Measurements from ENCODE around the gene HIP1R. TPM values are rescaled to one million over a fixed set of nuclear protein-coding genes. Genes with fewer than 3 reads are reported as not detected.
A peak's percentile ranks its signal among the peaks of the same experiment; 100 is the strongest.

The HIP1R gene
- total and polyA plus RNA-seq, 2 of the 13 experiments (the other 11 are each of a cell fraction or from before 2014, with no cell fraction given): 18.4 to 25.5 TPM

DNA sequence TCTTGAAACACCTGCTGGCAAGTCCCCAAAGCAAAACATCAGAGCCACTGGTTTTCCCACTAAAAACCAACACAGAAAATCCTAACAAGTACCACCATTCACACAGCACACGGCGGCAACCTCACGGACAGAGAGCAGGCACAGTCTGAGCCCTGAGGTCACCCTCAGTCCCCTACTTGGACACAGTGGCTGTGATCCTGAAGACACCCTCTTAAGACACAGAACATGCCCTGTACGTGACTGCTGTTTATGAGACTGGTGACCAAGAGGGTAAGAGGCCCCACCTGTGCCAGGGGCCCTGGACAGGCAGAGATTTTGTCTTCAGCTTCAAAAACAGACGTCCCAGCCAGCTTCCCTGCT, 29.6 kb downstream of the HIP1R start:
- FAIRE-seq (no peak), ATAC-seq (no peak), DNase-seq (ENCODE audit: low spot score) (no peak)
- no peak overlapping the region for H3K9ac ChIP-seq (ENCODE audit: insufficient read depth, low read depth, low read length)
- H3K36me3 ChIP-seq (replicated peaks in 1 of 2; ENCODE audit: control insufficient read depth in 1 of 2, insufficient read depth in 2 of 2, low read length in 2 of 2): peaks cover 1 to 3% of the 10 kb centered on the region in 2 experiments; a peak in 2 of 5 replicates
- intact Hi-C loops (cut with micrococcal nuclease; ENCODE audit: unreplicated experiment): no loop called here
- H3K27me3 ChIP-seq (ENCODE audit: control insufficient read depth in 1 of 2, insufficient read depth in 2 of 2, low read length in 2 of 2): no peaks in the 10 kb centered on the region
- H3K79me2 ChIP-seq (ENCODE audit: insufficient read depth, low read length): no peaks in the 10 kb centered on the region
- BruUV-seq (replicated peaks): no TSS peak
- peaks cover 77% of the 10 kb centered on the region for H3K4me1 ChIP-seq (ENCODE audit: insufficient read depth, low read length)
- no peak overlapping the region for H3K4me3 ChIP-seq (replicated peaks in 1 of 3; ENCODE audit: insufficient read depth in 1 of 3, low read depth in 2 of 3, low read length in 3 of 3)
- POLR2A ChIA-PET: interaction anchor here (0.5 to 1.1 kb wide), 2 partner anchors 23 to 109 kb away, joined by 3 to 4 read pairs; no protein-coding TSS in a partner anchor
- in situ Hi-C loops (cut with HindIII; ENCODE audit: extremely low pct_ligation_motif_present, low pct_unique_long_range_greater_than_20kb): loop anchor here (5.0 to 25.0 kb wide), 2 partner anchors 82 to 372 kb away; partner anchors contain the start of genes MPHOSPH9 and MTRFR
- H4K20me1 ChIP-seq (ENCODE audit: insufficient read depth, low read length): no peaks in the 10 kb centered on the region
- no peak for TF ChIP-seq ZNF572 (CRISPR knock-in tag; IDR thresholded peaks at IDR 0.05)
- no peak for TF ChIP-seq NCOA5 (CRISPR knock-in tag; IDR thresholded peaks at IDR 0.05)
- no peak for TF ChIP-seq ZNF556 (CRISPR knock-in tag; IDR thresholded peaks at IDR 0.05; ENCODE audit: borderline replicate concordance)
- no peak for TF ChIP-seq POLR2AphosphoS2 (IDR thresholded peaks at IDR 0.05; ENCODE audit: low read depth, low read length)
- H3K27ac ChIP-seq (ENCODE audit: extremely low read length, insufficient read depth, low read length): no peak overlapping the region
- CTCF ChIA-PET (ENCODE audit: low intra/inter-chr PET ratio, low total read pairs): interaction anchor here (1.2 kb wide), 1 partner anchor 87 kb away, joined by 3 read pairs; no protein-coding TSS in a partner anchor
- no peaks in the 10 kb centered on the region for H3K9me3 ChIP-seq (ENCODE audit: low read length)
- H3K4me2 ChIP-seq (ENCODE audit: low read depth, low read length): no peak overlapping the region
- no peak overlapping the region for H2AFZ ChIP-seq (ENCODE audit: low read length)
- WGBS (ENCODE audit: low lambda C conversion rate): 78% methylated on average over 5 of the region's 5 CpGs

DNA sequence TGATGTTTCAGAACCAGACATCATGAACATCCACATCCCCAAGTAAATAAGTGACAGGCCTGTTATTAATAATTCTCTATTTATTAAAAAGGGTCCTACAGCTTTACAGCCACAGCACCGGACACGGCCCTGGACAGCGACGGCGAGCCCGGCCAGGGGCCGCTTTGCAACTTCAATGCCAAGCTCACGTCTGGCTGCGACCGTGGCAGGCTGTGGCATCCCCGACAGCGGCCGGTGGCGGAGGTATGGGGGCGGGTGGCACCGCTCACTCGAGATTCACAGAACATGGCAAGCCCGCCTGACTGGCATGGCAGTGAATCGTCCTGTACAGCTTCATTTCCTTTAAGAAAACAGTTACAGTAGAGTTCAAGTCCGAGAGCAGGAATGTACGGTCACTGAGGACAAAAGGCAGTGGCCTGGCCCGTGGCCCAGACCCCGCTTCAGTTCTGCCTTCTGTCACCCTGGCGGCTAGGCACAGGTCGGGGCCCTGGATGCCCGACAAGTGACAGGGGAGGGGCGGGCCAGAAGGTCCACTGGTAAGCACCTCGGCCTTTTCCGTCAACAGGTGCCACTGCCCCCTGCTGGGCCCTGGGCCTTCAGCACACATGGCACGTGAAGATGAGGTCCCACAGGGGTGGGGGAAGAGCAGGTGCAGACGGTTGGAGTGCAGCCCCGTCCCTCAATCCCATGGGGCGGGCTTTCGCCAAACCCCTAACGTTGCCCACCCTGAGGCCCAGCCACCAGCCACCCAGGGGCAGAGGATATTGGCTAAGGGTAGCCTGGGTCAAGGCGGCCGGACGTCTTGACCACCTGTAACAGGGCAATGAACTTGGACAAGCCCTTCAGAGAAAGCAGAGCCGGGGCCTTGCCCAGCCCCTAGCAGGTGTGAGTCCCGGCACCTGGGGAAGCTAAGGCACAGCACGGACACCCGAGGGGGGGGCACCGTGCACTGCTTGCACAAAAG, 30.3 kb downstream of the HIP1R start:
- ChIA-PET CTCF (ENCODE audit: low intra/inter-chr PET ratio, low total read pairs) (interaction anchor here (1.2 kb wide), 1 partner anchor 87 kb away, joined by 3 read pairs; no protein-coding TSS in a partner anchor), POLR2A (interaction anchor here (1.1 kb wide), 1 partner anchor 24 kb away, joined by 4 read pairs; no protein-coding TSS in a partner anchor)
- BruUV-seq (replicated peaks): no TSS peak
- Histone ChIP-seq H3K36me3 (replicated peaks in 1 of 2; ENCODE audit: control insufficient read depth in 1 of 2, insufficient read depth in 2 of 2, low read length in 2 of 2) (peaks cover 1 to 3% of the 10 kb centered on the region in 2 experiments; a peak in 3 of 5 replicates), H3K27ac (ENCODE audit: extremely low read length, insufficient read depth, low read length) (peak overlapping the region; percentile 82), H3K4me1 (ENCODE audit: insufficient read depth, low read length) (peaks cover 72% of the 10 kb centered on the region), H3K9me3 (ENCODE audit: low read length) (no peaks in the 10 kb centered on the region), H3K27me3 (ENCODE audit: control insufficient read depth in 1 of 2, insufficient read depth in 2 of 2, low read length in 2 of 2) (no peaks in the 10 kb centered on the region), H2AFZ (ENCODE audit: low read length) (no peak overlapping the region), H3K4me3 (replicated peaks in 1 of 3; ENCODE audit: insufficient read depth in 1 of 3, low read depth in 2 of 3, low read length in 3 of 3) (peak overlapping the region in 2 of 3 experiments; percentile 20 to 49; a peak in 3 of 6 replicates), H3K79me2 (ENCODE audit: insufficient read depth, low read length) (no peaks in the 10 kb centered on the region), H3K4me2 (ENCODE audit: low read depth, low read length) (peak overlapping the region; percentile 66), H3K9ac (ENCODE audit: insufficient read depth, low read depth, low read length) (peak overlapping the region; percentile 36), H4K20me1 (ENCODE audit: insufficient read depth, low read length) (no peaks in the 10 kb centered on the region)
- intact Hi-C loops (cut with micrococcal nuclease; ENCODE audit: unreplicated experiment): no loop called here
- ATAC-seq (peak; percentile 60), FAIRE-seq (no peak), DNase-seq (ENCODE audit: low spot score) (peak; percentile 69)
- in situ Hi-C loops (cut with HindIII; ENCODE audit: extremely low pct_ligation_motif_present, low pct_unique_long_range_greater_than_20kb): loop anchor here (5.0 to 25.0 kb wide), 2 partner anchors 82 to 372 kb away; partner anchors contain the start of genes MPHOSPH9 and MTRFR
- WGBS (ENCODE audit: low lambda C conversion rate): 52% methylated on average over 26 of the region's 43 CpGs
- TF ChIP-seq, protein P1, sequence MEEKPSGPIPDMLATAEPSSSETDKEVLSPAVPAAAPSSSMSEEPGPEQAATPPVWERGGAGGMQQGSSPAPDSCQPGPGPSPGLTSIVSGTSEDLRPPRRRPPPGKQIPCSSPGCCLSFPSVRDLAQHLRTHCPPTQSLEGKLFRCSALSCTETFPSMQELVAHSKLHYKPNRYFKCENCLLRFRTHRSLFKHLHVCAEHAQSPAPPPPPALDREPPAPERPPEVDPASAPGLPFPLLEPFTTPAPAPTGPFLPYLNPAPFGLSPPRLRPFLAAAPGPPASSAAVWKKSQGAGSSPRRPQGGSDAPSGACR (CRISPR knock-in tag; IDR thresholded peaks at IDR 0.05): no peak
- TF ChIP-seq JARID2 (CRISPR knock-in tag; IDR thresholded peaks at IDR 0.05; ENCODE audit: insufficient replicate concordance): no peak
- TF ChIP-seq TARDBP (CRISPR knock-in tag; IDR thresholded peaks at IDR 0.05): 0 out of 2 replicates have a peak, but pooled peaks have one; percentile 35
- TF ChIP-seq SP2 (CRISPR knock-in tag; IDR thresholded peaks at IDR 0.05): no peak; the same call in 1 of the 2 replicates
- TF ChIP-seq MED1 (CRISPR knock-in tag; IDR thresholded peaks at IDR 0.05): no peak
- no peak for TF ChIP-seq ZNF468 (CRISPR knock-in tag; IDR thresholded peaks at IDR 0.05)
- TF ChIP-seq DPF2 (CRISPR knock-in tag; IDR thresholded peaks at IDR 0.05; ENCODE audit: borderline replicate concordance, low read depth): no peak
- TF ChIP-seq BCL6 (CRISPR knock-in tag; IDR thresholded peaks at IDR 0.05): no peak; the same call in 1 of the 2 replicates
- TF ChIP-seq, protein P2, sequence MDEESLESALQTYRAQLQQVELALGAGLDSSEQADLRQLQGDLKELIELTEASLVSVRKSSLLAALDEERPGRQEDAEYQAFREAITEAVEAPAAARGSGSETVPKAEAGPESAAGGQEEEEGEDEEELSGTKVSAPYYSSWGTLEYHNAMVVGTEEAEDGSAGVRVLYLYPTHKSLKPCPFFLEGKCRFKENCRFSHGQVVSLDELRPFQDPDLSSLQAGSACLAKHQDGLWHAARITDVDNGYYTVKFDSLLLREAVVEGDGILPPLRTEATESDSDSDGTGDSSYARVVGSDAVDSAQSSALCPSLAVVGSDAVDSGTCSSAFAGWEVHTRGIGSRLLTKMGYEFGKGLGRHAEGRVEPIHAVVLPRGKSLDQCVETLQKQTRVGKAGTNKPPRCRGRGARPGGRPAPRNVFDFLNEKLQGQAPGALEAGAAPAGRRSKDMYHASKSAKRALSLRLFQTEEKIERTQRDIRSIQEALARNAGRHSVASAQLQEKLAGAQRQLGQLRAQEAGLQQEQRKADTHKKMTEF (CRISPR knock-in tag; IDR thresholded peaks at IDR 0.05): no peak
- TF ChIP-seq ZNF138 (CRISPR knock-in tag; IDR thresholded peaks at IDR 0.05; ENCODE audit: low read depth): no peak
- peak; percentile 84 for TF ChIP-seq HNRNPL (IDR thresholded peaks at IDR 0.05; ENCODE audit: low read depth, low read length)

All from HepG2 (cell line).